Endodermal cell (in vitro differentiated cells): ENCODE data around the gene ATP2B2. TPM values are rescaled to one million over a fixed set of nuclear protein-coding genes. Genes with fewer than 3 reads are reported as not detected.

ENCODE experiments used
- DNase-seq: peaks from one replicate; pipeline ENCODE4 v3.0.0-alpha.2; 2017
- H3K27ac ChIP-seq: 2 replicates; pipeline ENCODE4 v1.5.1; 2013; ENCODE audit warnings: mild to moderate bottlenecking, low read depth, low read length, moderate library complexity
- H3K27me3 ChIP-seq: 2 replicates; pipeline ENCODE4 v1.6.1; 2013; ENCODE audit warnings: mild to moderate bottlenecking, low read length, moderate library complexity; ENCODE audit not compliant: insufficient read depth, control insufficient read depth, poor library complexity, severe bottlenecking
- H3K36me3 ChIP-seq: 2 replicates; pipeline ENCODE4 v1.7.0; 2013; ENCODE audit warnings: mild to moderate bottlenecking, low read length, moderate library complexity; ENCODE audit not compliant: control insufficient read depth, insufficient read depth
- H3K4me1 ChIP-seq: one replicate; pipeline ENCODE4 v1.7.0; 2013; ENCODE audit warnings: low read length; ENCODE audit not compliant: control insufficient read depth, insufficient read depth
- H3K4me3 ChIP-seq: 2 replicates; pipeline ENCODE4 v1.5.1; 2013; ENCODE audit warnings: mild to moderate bottlenecking, low read length, moderate library complexity
- H3K9ac ChIP-seq: 2 replicates; pipeline ENCODE4 v1.6.1; 2013; ENCODE audit warnings: mild to moderate bottlenecking, low read length, moderate library complexity; ENCODE audit not compliant: poor library complexity, severe bottlenecking; ENCODE audit errors: extremely low read depth
- H3K9me3 ChIP-seq: 2 replicates; pipeline ENCODE4 v1.6.1; 2013; ENCODE audit warnings: mild to moderate bottlenecking, low read length, moderate library complexity; ENCODE audit not compliant: control insufficient read depth
- H3K27ac Mint-ChIP-seq: 2 replicates; pipeline ENCODE4 v1.8.0; 2020; ENCODE audit warnings: mixed read lengths
- H3K27me3 Mint-ChIP-seq: 2 replicates; pipeline ENCODE4 v1.8.0; 2021; ENCODE audit warnings: mild to moderate bottlenecking, mixed read lengths; ENCODE audit not compliant: insufficient read depth
- H3K36me3 Mint-ChIP-seq: 2 replicates; pipeline ENCODE4 v1.8.0; 2020; ENCODE audit warnings: low read depth, mixed read lengths
- H3K4me1 Mint-ChIP-seq: 2 replicates; pipeline ENCODE4 v1.8.0; 2020; ENCODE audit warnings: mixed read lengths
- H3K4me3 Mint-ChIP-seq: 2 replicates; pipeline ENCODE4 v1.8.0; 2020; ENCODE audit warnings: mild to moderate bottlenecking, moderate library complexity, mixed read lengths
- H3K9me3 Mint-ChIP-seq: 2 replicates; pipeline ENCODE4 v1.8.0; 2020; ENCODE audit warnings: mild to moderate bottlenecking, mixed read lengths
- WGBS, 2 experiments: methylation state at CpG; one replicate each; pipeline versions ENCODE4 v1.1.5 to v1.1.7; 2013; ENCODE audit warnings: missing lambda C conversion rate in 2 of 2, mixed read lengths in 1 of 2; ENCODE audit not compliant: insufficient coverage in 1 of 2, insufficient read length in 1 of 2; 5-methylcytosine and 5-hydroxymethylcytosine counted together
- total RNA-seq, 2 donors: library from RNA; stranded (reverse); fragmentation: NEBNext Ultra II Directional in 1 of 2; extraction: Animal tissue kit (Norgen Biotek cat#: 25700) in 1 of 2; gene quantifications; 2 replicates in 1 of 2; 3 replicates in 1 of 2; pipeline ENCODE4 v1.2.1, GENCODE V29; 2021
- TF ChIP-seq, protein P1 (sequence below): fragments of 200-600 bp; sonication (generic); conservative IDR thresholded peaks from 2 replicates; pipeline ENCODE4 v1.5.0; 2021; ENCODE audit warnings: antibody characterized with exemption, mild to moderate bottlenecking

Gene ATP2B2
- total RNA-seq, 2 donors from 2014 or later: 0.09 TPM; not detected in 1

DNA sequence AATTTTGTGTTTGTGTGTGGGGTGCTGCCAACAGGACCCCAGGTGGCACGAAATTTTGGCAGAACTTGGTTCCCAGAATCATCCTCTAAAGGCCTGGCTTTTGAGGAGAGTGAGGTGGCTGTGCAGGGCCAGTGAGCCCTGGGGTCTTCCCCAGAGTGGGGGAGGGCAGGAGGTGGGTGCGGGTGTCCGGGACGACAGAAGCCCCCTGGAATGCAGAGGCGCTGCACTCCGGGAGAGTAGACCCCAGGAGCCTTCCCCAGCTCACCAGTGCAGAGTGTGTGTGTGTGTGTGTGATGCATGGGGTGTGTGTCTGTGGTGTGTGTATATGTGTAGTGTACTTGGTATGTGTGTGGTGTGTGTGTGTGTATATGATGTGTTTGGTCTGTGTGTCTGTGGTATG lies 140.1 kb downstream of the ATP2B2 start:
- H3K4me3 ChIP-seq: no peak overlapping the region
- H3K36me3 ChIP-seq: no peaks in the 10 kb centered on the region
- no peak overlapping the region for H3K27ac Mint-ChIP-seq
- H3K27me3 ChIP-seq: no peaks in the 10 kb centered on the region
- H3K27me3 Mint-ChIP-seq: no peaks in the 10 kb centered on the region
- no peak overlapping the region for H3K4me3 Mint-ChIP-seq
- H3K36me3 Mint-ChIP-seq: no peaks in the 10 kb centered on the region
- no peak overlapping the region for H3K27ac ChIP-seq
- H3K9ac ChIP-seq: no peak overlapping the region
- H3K4me1 ChIP-seq: no peaks in the 10 kb centered on the region
- H3K9me3 Mint-ChIP-seq: peaks cover 15% of the 10 kb centered on the region
- DNase-seq: no peak
- 91% methylated on average over 6 of the region's 6 CpGs; no CpG with 5 or more reads in 1 of the 2 experiments for WGBS, 2 experiments
- TF ChIP-seq, protein P1, sequence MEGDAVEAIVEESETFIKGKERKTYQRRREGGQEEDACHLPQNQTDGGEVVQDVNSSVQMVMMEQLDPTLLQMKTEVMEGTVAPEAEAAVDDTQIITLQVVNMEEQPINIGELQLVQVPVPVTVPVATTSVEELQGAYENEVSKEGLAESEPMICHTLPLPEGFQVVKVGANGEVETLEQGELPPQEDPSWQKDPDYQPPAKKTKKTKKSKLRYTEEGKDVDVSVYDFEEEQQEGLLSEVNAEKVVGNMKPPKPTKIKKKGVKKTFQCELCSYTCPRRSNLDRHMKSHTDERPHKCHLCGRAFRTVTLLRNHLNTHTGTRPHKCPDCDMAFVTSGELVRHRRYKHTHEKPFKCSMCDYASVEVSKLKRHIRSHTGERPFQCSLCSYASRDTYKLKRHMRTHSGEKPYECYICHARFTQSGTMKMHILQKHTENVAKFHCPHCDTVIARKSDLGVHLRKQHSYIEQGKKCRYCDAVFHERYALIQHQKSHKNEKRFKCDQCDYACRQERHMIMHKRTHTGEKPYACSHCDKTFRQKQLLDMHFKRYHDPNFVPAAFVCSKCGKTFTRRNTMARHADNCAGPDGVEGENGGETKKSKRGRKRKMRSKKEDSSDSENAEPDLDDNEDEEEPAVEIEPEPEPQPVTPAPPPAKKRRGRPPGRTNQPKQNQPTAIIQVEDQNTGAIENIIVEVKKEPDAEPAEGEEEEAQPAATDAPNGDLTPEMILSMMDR: no peak
- H3K4me1 Mint-ChIP-seq: peaks cover 11% of the 10 kb centered on the region
- H3K9me3 ChIP-seq: no peaks in the 10 kb centered on the region

DNA sequence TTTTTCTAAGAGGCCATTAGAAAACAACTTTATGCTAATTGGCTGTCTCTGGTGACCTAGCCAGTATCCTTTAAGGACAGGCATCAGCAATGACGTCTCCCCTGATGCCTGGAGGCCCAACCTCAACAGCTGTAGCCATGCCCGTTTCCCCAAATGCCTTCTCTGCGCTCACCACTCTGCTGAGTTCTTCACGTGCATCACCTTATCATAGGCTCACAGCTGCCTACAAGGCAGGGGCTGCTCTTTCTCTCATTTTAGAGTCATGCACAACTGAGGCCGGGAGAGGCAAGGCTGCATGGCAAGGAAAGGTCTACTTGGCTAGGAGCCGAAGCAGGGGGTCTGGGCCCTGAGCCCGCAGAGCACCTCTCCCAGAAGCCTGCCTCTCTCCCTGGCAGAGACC lies 140.6 kb downstream of the ATP2B2 start:
- TF ChIP-seq, protein P1: no peak
- Mint-ChIP-seq H3K4me3 (no peak overlapping the region), H3K36me3 (no peaks in the 10 kb centered on the region), H3K9me3 (peaks cover 16% of the 10 kb centered on the region), H3K4me1 (peaks cover 11% of the 10 kb centered on the region), H3K27me3 (no peaks in the 10 kb centered on the region), H3K27ac (no peak overlapping the region)
- H3K4me3 ChIP-seq: no peak overlapping the region
- no peaks in the 10 kb centered on the region for H3K4me1 ChIP-seq
- H3K36me3 ChIP-seq: no peaks in the 10 kb centered on the region
- DNase-seq: no peak
- H3K27me3 ChIP-seq: no peaks in the 10 kb centered on the region
- H3K9me3 ChIP-seq: no peaks in the 10 kb centered on the region
- H3K9ac ChIP-seq: no peak overlapping the region
- 76 to 83% methylated on average over 5 to 7 of the region's 7 CpGs for WGBS, 2 experiments
- no peak overlapping the region for H3K27ac ChIP-seq

DNA sequence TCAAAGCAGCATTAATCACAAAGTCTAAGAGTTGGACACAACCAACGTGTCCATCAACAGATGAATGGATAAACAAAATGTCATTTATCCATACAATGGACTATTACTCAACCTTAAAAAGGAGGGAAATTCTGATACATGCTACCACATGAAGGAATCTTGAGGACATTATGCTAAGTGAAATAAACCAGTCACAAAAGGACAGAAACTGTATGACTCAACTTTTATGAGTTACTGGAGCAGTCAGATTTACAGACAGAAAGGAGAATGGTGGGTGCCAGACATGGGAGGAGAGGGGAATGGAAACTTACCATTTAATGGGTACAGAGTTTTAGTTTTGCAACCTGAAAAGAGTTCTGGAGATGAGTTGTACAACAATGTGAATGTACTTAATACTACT lies 141.5 kb downstream of the ATP2B2 start:
- H3K9me3 Mint-ChIP-seq: peaks cover 16% of the 10 kb centered on the region
- H3K4me3 Mint-ChIP-seq: no peak overlapping the region
- Histone ChIP-seq H3K9me3 (no peaks in the 10 kb centered on the region), H3K27ac (no peak overlapping the region), H3K4me1 (no peaks in the 10 kb centered on the region), H3K27me3 (no peaks in the 10 kb centered on the region), H3K4me3 (no peak overlapping the region), H3K36me3 (no peaks in the 10 kb centered on the region), H3K9ac (no peak overlapping the region)
- no peak overlapping the region for H3K27ac Mint-ChIP-seq
- TF ChIP-seq, protein P1: no peak
- H3K36me3 Mint-ChIP-seq: no peaks in the 10 kb centered on the region
- H3K27me3 Mint-ChIP-seq: no peaks in the 10 kb centered on the region
- no peak for DNase-seq
- H3K4me1 Mint-ChIP-seq: peaks cover 11% of the 10 kb centered on the region
- WGBS, 2 experiments: 89 to 100% methylated on average over 1 of the region's 1 CpG
